Hepatic stellate cell (primary cell): ENCODE measurements around the gene C19orf33.
"Not testable (repeated sequence)": the region's sequence is repeated elsewhere in the genome, so short reads cannot be mapped to it uniquely, and the experiment has no call there.

Experiments used
- DNase-seq: peaks from one replicate; pipeline ENCODE4 v3.0.0; 2011; ENCODE audit warnings: low spot score

Gene C19orf33

GRCh38 chr19:38339011-38339410, 35.0 kb downstream of the C19orf33 start:
- DNase-seq = not testable (repeated sequence)

- DNase-seq = no peak
Measured at GRCh38 chr19:38340927-38341326, 36.9 kb downstream of the C19orf33 start.

- DNase-seq = no peak
Measured at GRCh38 chr19:38346837-38347236, 42.8 kb downstream of the C19orf33 start.

DNA sequence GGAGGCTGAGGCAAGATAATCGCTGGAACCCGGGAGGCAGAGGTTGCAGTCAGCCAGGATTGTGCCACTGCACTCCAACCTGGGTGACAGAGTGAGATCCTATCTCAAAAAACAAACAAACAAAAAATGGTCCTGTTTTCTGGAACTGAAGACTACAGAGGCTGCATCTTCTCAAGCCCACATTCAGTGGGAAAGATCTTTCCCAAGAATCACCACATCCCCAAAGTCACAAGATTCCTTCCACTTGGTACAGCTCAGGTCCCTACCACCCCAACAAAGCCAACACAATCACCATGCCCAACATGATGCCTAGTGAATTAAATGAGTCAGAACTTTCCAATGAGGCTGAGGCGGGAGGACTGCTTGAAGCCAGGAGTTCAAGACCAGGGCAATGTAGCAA, 46.8 kb downstream of the C19orf33 start:
- no peak for DNase-seq

- DNase-seq = no peak
Measured at GRCh38 chr19:38351865-38352395, 47.9 kb downstream of the C19orf33 start.

GRCh38 chr19:38352611-38353010, 48.6 kb downstream of the C19orf33 start:
- no peak for DNase-seq
